ENCODE data around the gene CASQ1.

DNA sequence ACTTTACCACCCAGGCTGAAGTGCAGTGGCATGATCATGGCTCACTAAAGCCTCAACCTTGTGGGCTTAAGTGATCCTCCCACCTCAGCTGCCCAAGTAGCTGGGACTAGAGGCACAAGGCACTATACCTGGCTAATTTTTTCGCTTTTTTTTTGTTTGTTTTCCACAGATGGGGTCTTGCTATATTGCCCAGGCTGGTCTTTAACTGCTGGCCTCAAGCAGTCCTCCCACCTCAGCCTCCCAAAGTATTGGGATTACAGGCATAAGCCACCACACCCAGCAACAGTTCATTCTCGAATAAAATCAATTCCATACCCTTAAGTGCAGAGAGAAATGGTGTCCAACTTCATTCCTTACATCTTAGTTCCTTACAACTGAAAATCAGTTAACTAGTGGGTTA is 47.2 kb downstream of the CASQ1 start:
- no peak for TF ChIP-seq EZH2 (IDR thresholded peaks at IDR 0.05; ENCODE audit: insufficient read depth, low read length)
- TF ChIP-seq, protein P1, sequence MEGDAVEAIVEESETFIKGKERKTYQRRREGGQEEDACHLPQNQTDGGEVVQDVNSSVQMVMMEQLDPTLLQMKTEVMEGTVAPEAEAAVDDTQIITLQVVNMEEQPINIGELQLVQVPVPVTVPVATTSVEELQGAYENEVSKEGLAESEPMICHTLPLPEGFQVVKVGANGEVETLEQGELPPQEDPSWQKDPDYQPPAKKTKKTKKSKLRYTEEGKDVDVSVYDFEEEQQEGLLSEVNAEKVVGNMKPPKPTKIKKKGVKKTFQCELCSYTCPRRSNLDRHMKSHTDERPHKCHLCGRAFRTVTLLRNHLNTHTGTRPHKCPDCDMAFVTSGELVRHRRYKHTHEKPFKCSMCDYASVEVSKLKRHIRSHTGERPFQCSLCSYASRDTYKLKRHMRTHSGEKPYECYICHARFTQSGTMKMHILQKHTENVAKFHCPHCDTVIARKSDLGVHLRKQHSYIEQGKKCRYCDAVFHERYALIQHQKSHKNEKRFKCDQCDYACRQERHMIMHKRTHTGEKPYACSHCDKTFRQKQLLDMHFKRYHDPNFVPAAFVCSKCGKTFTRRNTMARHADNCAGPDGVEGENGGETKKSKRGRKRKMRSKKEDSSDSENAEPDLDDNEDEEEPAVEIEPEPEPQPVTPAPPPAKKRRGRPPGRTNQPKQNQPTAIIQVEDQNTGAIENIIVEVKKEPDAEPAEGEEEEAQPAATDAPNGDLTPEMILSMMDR (IDR thresholded peaks at IDR 0.05; ENCODE audit: insufficient read depth, low read depth, low read length), result no peak

Data from astrocyte (in vitro differentiated cells and primary cell).